Measurements from ENCODE around the gene NTRK3. TPM values are rescaled to one million over a fixed set of nuclear protein-coding genes. Genes with fewer than 3 reads are reported as not detected.

NTRK3 gene
- total and polyA plus RNA-seq, 2 donors (not counting 3 experiments of a cell fraction or from before 2014, with no cell fraction given): not detected

GRCh38 chr15:88208396-88208795 is 48.1 kb downstream of the NTRK3 start:
- no peaks in the 10 kb centered on the region for H3K9me1 ChIP-seq (replicated peaks; ENCODE audit: control insufficient read depth, extremely low read depth, insufficient read depth, low read length)
- no peaks in the 10 kb centered on the region for H3K27me3 ChIP-seq (ENCODE audit: control insufficient read depth in 2 of 2, insufficient read depth in 2 of 2, low read length in 2 of 2)
- H3K4me2 ChIP-seq (ENCODE audit: insufficient read depth, low read length): no peak overlapping the region
- H3K9me3 ChIP-seq (replicated peaks; ENCODE audit: control insufficient read depth, insufficient read depth, low read length): no peaks in the 10 kb centered on the region
- no peaks in the 10 kb centered on the region for H3K79me2 ChIP-seq (ENCODE audit: control insufficient read depth, insufficient read depth, low read length)
- H2AFZ ChIP-seq (ENCODE audit: low read depth, low read length): no peak overlapping the region
- ChIA-PET CTCF (no interaction called here), POLR2A (no interaction called here)
- TF ChIP-seq MYC (IDR thresholded peaks at IDR 0.05; ENCODE audit: low read depth, low read length) (no peak), GATA2 (IDR thresholded peaks at IDR 0.05; ENCODE audit: insufficient read depth, insufficient read length, low read depth, low read length) (no peak), MAX (IDR thresholded peaks at IDR 0.05; ENCODE audit: insufficient read depth, insufficient read length) (no peak), POLR2A (IDR thresholded peaks at IDR 0.05; ENCODE audit: low read depth, low read length) (no peak), JUN (IDR thresholded peaks at IDR 0.05; ENCODE audit: borderline replicate concordance, insufficient read depth, insufficient read length, low read depth) (no peak)
- no peaks in the 10 kb centered on the region for H3K36me3 ChIP-seq (ENCODE audit: control insufficient read depth in 2 of 2, extremely low read depth in 1 of 2, insufficient read depth in 2 of 2, low read length in 2 of 2)
- H3K9ac ChIP-seq (replicated peaks; ENCODE audit: extremely low read depth, insufficient read depth, low read length): no peak overlapping the region
- FAIRE-seq (no peak), DNase-seq (ENCODE audit: low read depth, low spot score) (no peak)
- no peaks in the 10 kb centered on the region for H4K20me1 ChIP-seq (replicated peaks; ENCODE audit: control insufficient read depth, extremely low read depth, insufficient read depth, low read length)
- no peak overlapping the region for H3K27ac ChIP-seq (ENCODE audit: insufficient read depth, low read depth, low read length)
- no peaks in the 10 kb centered on the region for H3K4me1 ChIP-seq (ENCODE audit: control insufficient read depth, extremely low read depth, insufficient read depth, low read length)
- BruUV-seq (replicated peaks): no TSS peak
- dilution Hi-C loops (cut with MboI; ENCODE audit: extremely low pct_ligation_motif_present, low sequenced_read_pairs) (no loop called here), intact Hi-C loops (cut with micrococcal nuclease) (no loop called here)
- H3K4me3 ChIP-seq (replicated peaks in 1 of 3; ENCODE audit: insufficient read depth in 1 of 3, low read depth in 1 of 3, low read length in 3 of 3): no peak overlapping the region

GRCh38 chr15:88207565-88207964 is 49.0 kb downstream of the NTRK3 start:
- BruUV-seq (replicated peaks): no TSS peak
- Histone ChIP-seq H3K36me3 (ENCODE audit: control insufficient read depth in 2 of 2, extremely low read depth in 1 of 2, insufficient read depth in 2 of 2, low read length in 2 of 2) (no peaks in the 10 kb centered on the region), H4K20me1 (replicated peaks; ENCODE audit: control insufficient read depth, extremely low read depth, insufficient read depth, low read length) (no peaks in the 10 kb centered on the region), H3K27me3 (ENCODE audit: control insufficient read depth in 2 of 2, insufficient read depth in 2 of 2, low read length in 2 of 2) (no peaks in the 10 kb centered on the region), H3K4me2 (ENCODE audit: insufficient read depth, low read length) (no peak overlapping the region), H3K9ac (replicated peaks; ENCODE audit: extremely low read depth, insufficient read depth, low read length) (no peak overlapping the region), H3K27ac (ENCODE audit: insufficient read depth, low read depth, low read length) (no peak overlapping the region), H3K79me2 (ENCODE audit: control insufficient read depth, insufficient read depth, low read length) (no peaks in the 10 kb centered on the region), H3K4me3 (replicated peaks in 1 of 3; ENCODE audit: insufficient read depth in 1 of 3, low read depth in 1 of 3, low read length in 3 of 3) (no peak overlapping the region), H2AFZ (ENCODE audit: low read depth, low read length) (no peak overlapping the region), H3K9me1 (replicated peaks; ENCODE audit: control insufficient read depth, extremely low read depth, insufficient read depth, low read length) (no peaks in the 10 kb centered on the region), H3K9me3 (replicated peaks; ENCODE audit: control insufficient read depth, insufficient read depth, low read length) (peaks cover 2% of the 10 kb centered on the region), H3K4me1 (ENCODE audit: control insufficient read depth, extremely low read depth, insufficient read depth, low read length) (no peaks in the 10 kb centered on the region)
- dilution Hi-C loops (cut with MboI; ENCODE audit: extremely low pct_ligation_motif_present, low sequenced_read_pairs) (no loop called here), intact Hi-C loops (cut with micrococcal nuclease) (no loop called here)
- DNase-seq (ENCODE audit: low read depth, low spot score) (no peak), FAIRE-seq (no peak)
- ChIA-PET POLR2A (no interaction called here), CTCF (no interaction called here)
- TF ChIP-seq FOS (IDR thresholded peaks at IDR 0.05; ENCODE audit: borderline replicate concordance, insufficient read depth, low read length) (no peak), MYC (IDR thresholded peaks at IDR 0.05; ENCODE audit: low read depth, low read length) (no peak), MAX (IDR thresholded peaks at IDR 0.05; ENCODE audit: insufficient read depth, insufficient read length) (no peak), POLR2AphosphoS5 (IDR thresholded peaks at IDR 0.05; ENCODE audit: insufficient read depth, low read depth, low read length) (no peak), POLR2A (IDR thresholded peaks at IDR 0.05; ENCODE audit: low read depth, low read length) (no peak), JUN (IDR thresholded peaks at IDR 0.05; ENCODE audit: borderline replicate concordance, insufficient read depth, insufficient read length, low read depth) (no peak), CTCF (IDR thresholded peaks at IDR 0.05; ENCODE audit: extremely low read depth in 1 of 2, insufficient read depth in 1 of 2, low read depth in 1 of 2, low read length in 2 of 2) (no peak), GATA2 (IDR thresholded peaks at IDR 0.05; ENCODE audit: insufficient read depth, insufficient read length, low read depth, low read length) (no peak), EZH2 (IDR thresholded peaks at IDR 0.05; ENCODE audit: borderline replicate concordance, low read depth, low read length, severe bottlenecking) (no peak)

All from endothelial cell of umbilical vein (primary cell).